Stomach (tissue), 4 donors: ENCODE results near the gene ROBO1.

ENCODE experiments used
- POLR2A ChIP-seq, 4 donors: fragments of 450-650 bp; IDR thresholded peaks; one replicate each; pipeline ENCODE4 v1.6.1; 2016; ENCODE audit warnings: antibody characterized with exemption in 4 of 4, control low read depth in 2 of 4, mild to moderate bottlenecking in 1 of 4, moderate library complexity in 1 of 4
- POLR2AphosphoS5 ChIP-seq, 3 donors: sonication (generic); formaldehyde crosslinking; IDR thresholded peaks; one replicate each; pipeline ENCODE4 v1.6.1; 2016; ENCODE audit warnings: antibody characterized with exemption in 3 of 3
- TF ChIP-seq, protein P1 (sequence below), 7 experiments: fragments of 450-650 bp in 4 of 7; fragments of 200-600 bp in 3 of 7; sonication (generic) in 3 of 7; IDR thresholded peaks; one replicate each; pipeline ENCODE4 v1.5.1; 2016 to 2019; ENCODE audit warnings: antibody characterized with exemption in 7 of 7, control low read depth in 2 of 7, mild to moderate bottlenecking in 1 of 7

DNA sequence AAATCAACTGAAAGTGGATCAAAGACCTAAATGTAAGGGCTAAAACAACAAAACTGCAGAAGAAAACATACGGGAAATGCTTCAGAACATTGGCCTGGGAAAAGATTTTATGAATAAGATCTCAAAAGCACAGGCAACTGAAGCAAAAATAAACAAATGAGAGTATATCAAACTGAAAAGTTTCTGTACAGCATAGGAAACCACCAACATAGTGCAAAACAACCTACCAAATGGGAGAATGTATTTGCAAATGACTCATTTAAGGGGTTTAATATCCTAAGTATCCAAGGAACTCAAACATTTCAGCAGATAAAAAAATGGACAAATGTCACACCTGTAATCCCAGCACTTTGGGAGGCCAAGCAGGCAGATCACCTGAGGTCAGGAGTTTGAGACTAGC lies 489.1 kb downstream of the ROBO1 start:
- TF ChIP-seq, protein P1, sequence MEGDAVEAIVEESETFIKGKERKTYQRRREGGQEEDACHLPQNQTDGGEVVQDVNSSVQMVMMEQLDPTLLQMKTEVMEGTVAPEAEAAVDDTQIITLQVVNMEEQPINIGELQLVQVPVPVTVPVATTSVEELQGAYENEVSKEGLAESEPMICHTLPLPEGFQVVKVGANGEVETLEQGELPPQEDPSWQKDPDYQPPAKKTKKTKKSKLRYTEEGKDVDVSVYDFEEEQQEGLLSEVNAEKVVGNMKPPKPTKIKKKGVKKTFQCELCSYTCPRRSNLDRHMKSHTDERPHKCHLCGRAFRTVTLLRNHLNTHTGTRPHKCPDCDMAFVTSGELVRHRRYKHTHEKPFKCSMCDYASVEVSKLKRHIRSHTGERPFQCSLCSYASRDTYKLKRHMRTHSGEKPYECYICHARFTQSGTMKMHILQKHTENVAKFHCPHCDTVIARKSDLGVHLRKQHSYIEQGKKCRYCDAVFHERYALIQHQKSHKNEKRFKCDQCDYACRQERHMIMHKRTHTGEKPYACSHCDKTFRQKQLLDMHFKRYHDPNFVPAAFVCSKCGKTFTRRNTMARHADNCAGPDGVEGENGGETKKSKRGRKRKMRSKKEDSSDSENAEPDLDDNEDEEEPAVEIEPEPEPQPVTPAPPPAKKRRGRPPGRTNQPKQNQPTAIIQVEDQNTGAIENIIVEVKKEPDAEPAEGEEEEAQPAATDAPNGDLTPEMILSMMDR (IDR thresholded peaks at IDR 0.05): no peak
- TF ChIP-seq POLR2AphosphoS5 (IDR thresholded peaks at IDR 0.05): no peak
- no peak for TF ChIP-seq POLR2A (IDR thresholded peaks at IDR 0.05)
